Kidney (tissue), 14 donors: ENCODE measurements around the gene TTC24. TPM values are rescaled to one million over a fixed set of nuclear protein-coding genes. Genes with fewer than 3 reads are reported as not detected.
A peak's percentile ranks its signal among the peaks of the same experiment; 100 is the strongest.
"Not testable (repeated sequence)": the region's sequence is repeated elsewhere in the genome, so short reads cannot be mapped to it uniquely, and the experiment has no call there.

Experiments used
- DNase-seq, 5 donors: peaks; one replicate each; pipeline ENCODE4 v3.0.0-alpha.2; 2013 to 2020
- FAIRE-seq: peaks from 2 replicates; lab custom pipeline; 2012; peaks lifted over from hg19 to GRCh38; lab: Jason Lieb, UNC
- H3K27ac ChIP-seq, 2 donors: one replicate each; pipeline ENCODE4 v1.7.0; 2013; ENCODE audit warnings: low read depth in 2 of 2, low read length in 2 of 2, inconsistent platforms in 1 of 2
- H3K27me3 ChIP-seq: one replicate; pipeline ENCODE4 v1.7.1; 2013; ENCODE audit warnings: low read length, inconsistent platforms; ENCODE audit not compliant: control insufficient read depth, insufficient read depth
- H3K36me3 ChIP-seq, 3 donors: one replicate each; pipeline versions ENCODE4 v1.7.0 to v1.7.1; 2013; ENCODE audit warnings: low read length in 3 of 3, control low read depth in 1 of 3, inconsistent platforms in 1 of 3; ENCODE audit not compliant: insufficient read depth in 3 of 3, control insufficient read depth in 2 of 3
- H3K4me1 ChIP-seq, 3 donors: one replicate each; pipeline versions ENCODE4 v1.7.0 to v1.7.1; 2013; ENCODE audit warnings: low read length in 3 of 3, inconsistent platforms in 1 of 3, low read depth in 1 of 3; ENCODE audit not compliant: control insufficient read depth in 2 of 3, insufficient read depth in 2 of 3
- H3K4me3 ChIP-seq, 3 donors: one replicate each; pipeline versions ENCODE4 v1.7.0 to v1.8.1; 2013; ENCODE audit warnings: low read length in 3 of 3, control low read depth in 1 of 3, inconsistent platforms in 1 of 3
- H3K9ac ChIP-seq, 3 donors: one replicate each; pipeline versions ENCODE4 v1.7.0 to v1.7.1; 2013; ENCODE audit warnings: low read length in 3 of 3, control low read depth in 1 of 3, inconsistent platforms in 1 of 3
- H3K9me3 ChIP-seq, 3 donors: one replicate each; pipeline versions ENCODE4 v1.7.0 to v1.7.1; 2013; ENCODE audit warnings: low read length in 3 of 3, control low read depth in 1 of 3, inconsistent platforms in 1 of 3; ENCODE audit not compliant: control insufficient read depth in 2 of 3, insufficient read depth in 1 of 3
- intact Hi-C: fragments of 100-400 bp; cut with DNase I; formaldehyde crosslinking; loops from one replicate; pipeline ENCODE4 v1.11.1; 2022
- polyA plus RNA-seq: library from polyadenylated mRNA; stranded (reverse); fragments of 350-450 nt; fragmentation: Illumina TruSeq; extraction: RNeasy Lipid Tissue Mini Kit (QIAGEN cat#74804); gene quantifications from one replicate; pipeline ENCODE4 v1.2.3, GENCODE V29; 2014; ENCODE audit warnings: low read depth, low replicate concordance; ENCODE audit not compliant: insufficient read depth
- total RNA-seq: library from RNA; stranded (reverse); fragmentation: NEBNext Ultra II Directional; extraction: Animal tissue kit (Norgen Biotek cat#: 25700); gene quantifications from one replicate; pipeline ENCODE4 v1.2.1, GENCODE V29; 2021
- TF ChIP-seq, protein P1 (sequence below): IDR thresholded peaks from 3 replicates; pipeline ENCODE4 v1.5.1; 2012; ENCODE audit warnings: mild to moderate bottlenecking, moderate library complexity, borderline replicate concordance; ENCODE audit not compliant: insufficient read depth; ENCODE audit errors: extremely low read depth
- donor health status: control.
- donor health status: control.
- donor health status: control.
- donor health status: control.
- donor health status: control.
- donor health status: DM: yes; HTN: yes; CAD: no.
- donor health status: Normal renal cell carcinoma (clear cell type).

TTC24 gene
- total and polyA plus RNA-seq, 2 donors from 2014 or later, result 0.57 TPM; not detected in 1

DNA sequence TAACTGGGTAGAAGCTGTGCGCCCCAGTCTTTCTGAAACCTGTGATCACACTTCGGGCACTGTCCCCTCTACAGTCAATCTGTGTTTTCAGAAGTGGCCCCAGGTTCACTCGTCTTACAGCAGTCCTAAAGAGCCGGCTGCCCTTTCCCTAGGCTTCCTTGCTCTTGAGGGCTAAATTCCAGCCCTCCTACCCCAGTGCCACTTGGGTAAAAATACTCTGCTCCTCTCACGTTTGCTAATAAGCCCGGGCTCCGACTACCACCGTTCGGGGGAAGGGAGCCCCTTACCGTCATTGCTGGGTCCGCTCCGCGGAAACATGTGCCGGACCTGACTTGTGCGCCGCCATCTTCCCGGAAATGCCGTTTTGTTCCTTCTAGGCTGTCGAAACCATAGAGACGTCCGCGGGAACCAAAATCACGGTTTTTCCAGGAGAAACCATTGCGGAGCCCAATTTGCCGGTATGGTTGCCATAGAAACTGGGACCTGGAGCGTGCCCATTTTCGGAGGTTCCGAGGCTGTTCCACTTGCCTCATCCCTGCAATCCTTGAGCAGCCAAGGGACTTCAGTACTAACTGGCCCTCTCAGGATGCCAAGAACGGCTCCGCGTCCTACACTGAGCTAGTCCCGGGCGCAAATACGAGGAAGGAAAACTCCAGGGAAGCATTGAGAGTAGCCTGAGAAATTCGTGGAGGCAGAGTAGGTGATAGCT is 21.8 kb downstream of the TTC24 start, which contains the start of gene GPATCH4:
GPATCH4 (minus strand) TSS at position 358 of the 709 bp plus-strand sequence.
- FAIRE-seq (no peak), DNase-seq (peak; percentile 84 to 93 (median 91))
- H3K36me3 ChIP-seq, result peaks cover 6 to 16% (median 7%) of the 10 kb centered on the region in 3 donors
- peak within 1 kb of the TSS; percentile 71 to 78 for H3K27ac ChIP-seq
- peak within 1 kb of the TSS; percentile 89 to 98 (median 97) for H3K4me3 ChIP-seq
- H3K27me3 ChIP-seq, result no peaks in the 10 kb centered on the region
- intact Hi-C loops, result no loop called here
- TF ChIP-seq, protein P1, sequence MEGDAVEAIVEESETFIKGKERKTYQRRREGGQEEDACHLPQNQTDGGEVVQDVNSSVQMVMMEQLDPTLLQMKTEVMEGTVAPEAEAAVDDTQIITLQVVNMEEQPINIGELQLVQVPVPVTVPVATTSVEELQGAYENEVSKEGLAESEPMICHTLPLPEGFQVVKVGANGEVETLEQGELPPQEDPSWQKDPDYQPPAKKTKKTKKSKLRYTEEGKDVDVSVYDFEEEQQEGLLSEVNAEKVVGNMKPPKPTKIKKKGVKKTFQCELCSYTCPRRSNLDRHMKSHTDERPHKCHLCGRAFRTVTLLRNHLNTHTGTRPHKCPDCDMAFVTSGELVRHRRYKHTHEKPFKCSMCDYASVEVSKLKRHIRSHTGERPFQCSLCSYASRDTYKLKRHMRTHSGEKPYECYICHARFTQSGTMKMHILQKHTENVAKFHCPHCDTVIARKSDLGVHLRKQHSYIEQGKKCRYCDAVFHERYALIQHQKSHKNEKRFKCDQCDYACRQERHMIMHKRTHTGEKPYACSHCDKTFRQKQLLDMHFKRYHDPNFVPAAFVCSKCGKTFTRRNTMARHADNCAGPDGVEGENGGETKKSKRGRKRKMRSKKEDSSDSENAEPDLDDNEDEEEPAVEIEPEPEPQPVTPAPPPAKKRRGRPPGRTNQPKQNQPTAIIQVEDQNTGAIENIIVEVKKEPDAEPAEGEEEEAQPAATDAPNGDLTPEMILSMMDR, result no peak
- H3K9me3 ChIP-seq, result no peaks in the 10 kb centered on the region
- peaks cover 0 to 8% (median 6%) of the 10 kb centered on the region in 3 donors for H3K4me1 ChIP-seq
- H3K9ac ChIP-seq, result peak within 1 kb of the TSS; percentile 66 to 89 (median 86)

DNA sequence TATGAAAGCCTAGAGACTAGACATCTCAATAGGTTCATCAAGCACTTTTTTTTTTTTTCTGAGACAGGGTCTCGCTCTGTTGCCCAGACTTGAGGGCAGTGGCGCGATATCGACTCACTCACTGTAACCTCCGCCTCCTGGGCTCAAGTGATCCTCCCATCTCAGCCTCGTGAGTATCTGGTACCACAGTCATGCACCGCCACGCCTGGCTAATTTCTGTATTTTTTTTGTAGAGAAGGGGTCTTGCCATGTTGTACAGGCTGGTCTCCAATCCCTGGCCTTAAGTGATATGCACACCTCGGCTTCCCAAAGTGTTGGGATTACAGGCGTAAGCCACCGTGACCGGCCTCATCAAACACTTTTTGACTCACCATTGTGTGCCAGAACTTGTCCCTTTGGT is 22.4 kb downstream of the TTC24 start:
- Histone ChIP-seq H3K9me3 (no peaks in the 10 kb centered on the region), H3K27me3 (no peaks in the 10 kb centered on the region), H3K4me3 (peak overlapping the region; percentile 89 to 98 (median 97)), H3K36me3 (peaks cover 5 to 11% (median 6%) of the 10 kb centered on the region in 3 donors), H3K4me1 (peaks cover 0 to 8% (median 6%) of the 10 kb centered on the region in 3 donors), H3K27ac (peak overlapping the region in 1 of 2 donors; percentile 71), H3K9ac (peak overlapping the region in 2 of 3 donors; percentile 86 to 89)
- intact Hi-C loops, result no loop called here
- TF ChIP-seq, protein P1, result no peak
- peak in 1 of 5 donors; percentile 44 for DNase-seq
- no peak for FAIRE-seq

DNA sequence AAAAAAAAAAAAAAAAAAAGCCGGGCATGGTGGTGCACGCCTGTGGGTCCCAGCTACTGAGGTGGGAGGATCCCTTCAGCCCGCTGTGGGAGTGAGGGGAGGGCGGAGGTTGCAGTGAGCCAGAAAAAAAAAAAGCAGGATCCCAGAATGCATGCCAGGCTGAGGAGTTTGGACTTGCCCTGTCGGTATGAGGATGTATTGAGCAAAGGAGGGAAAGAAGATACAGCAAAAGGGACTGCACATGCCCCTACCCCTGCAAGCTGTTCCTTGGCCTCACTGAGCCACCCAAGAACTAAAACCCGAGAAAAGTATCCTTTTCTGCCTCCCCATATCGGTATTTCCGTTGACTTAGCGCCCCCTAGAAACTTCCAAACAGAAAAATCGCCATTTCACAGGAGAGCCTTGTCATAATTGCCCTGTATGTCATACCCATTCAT is 23.1 kb downstream of the TTC24 start:
- Histone ChIP-seq H3K4me1 (peaks cover 0 to 8% (median 6%) of the 10 kb centered on the region in 3 donors), H3K36me3 (peaks cover 2 to 7% (median 2%) of the 10 kb centered on the region in 3 donors), H3K9ac (no peak overlapping the region), H3K27me3 (no peaks in the 10 kb centered on the region), H3K4me3 (no peak overlapping the region), H3K9me3 (no peaks in the 10 kb centered on the region), H3K27ac (no peak overlapping the region)
- FAIRE-seq (no peak), DNase-seq (no peak)
- TF ChIP-seq, protein P1, result peak; percentile 23
- intact Hi-C loops, result no loop called here

DNA sequence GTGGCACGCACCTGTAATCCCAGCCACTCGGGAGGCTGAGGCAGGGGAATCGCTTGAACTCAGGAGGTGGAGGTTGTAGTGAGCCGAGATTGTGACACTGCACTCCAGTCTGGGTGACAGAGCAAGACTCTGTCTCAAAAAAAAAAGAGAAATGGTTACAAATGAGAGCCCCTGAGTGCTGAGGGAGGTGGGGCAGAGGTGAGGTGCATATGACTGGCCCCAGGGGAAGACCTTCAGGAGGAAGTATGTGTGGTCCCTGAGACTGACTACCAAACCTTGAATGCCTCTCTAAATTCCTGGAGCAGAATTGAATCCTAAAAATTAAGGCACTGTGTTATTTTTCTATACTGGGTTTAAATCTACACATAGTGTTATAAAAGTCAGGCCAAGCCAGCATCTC is 27.8 kb downstream of the TTC24 start:
- intact Hi-C loops, H3K36me3 ChIP-seq, H3K27ac ChIP-seq, FAIRE-seq, DNase-seq, H3K27me3 ChIP-seq, H3K4me3 ChIP-seq, H3K9ac ChIP-seq, H3K4me1 ChIP-seq, H3K9me3 ChIP-seq: not testable (repeated sequence)
